ENCODE data around the gene RASL12.

DNA sequence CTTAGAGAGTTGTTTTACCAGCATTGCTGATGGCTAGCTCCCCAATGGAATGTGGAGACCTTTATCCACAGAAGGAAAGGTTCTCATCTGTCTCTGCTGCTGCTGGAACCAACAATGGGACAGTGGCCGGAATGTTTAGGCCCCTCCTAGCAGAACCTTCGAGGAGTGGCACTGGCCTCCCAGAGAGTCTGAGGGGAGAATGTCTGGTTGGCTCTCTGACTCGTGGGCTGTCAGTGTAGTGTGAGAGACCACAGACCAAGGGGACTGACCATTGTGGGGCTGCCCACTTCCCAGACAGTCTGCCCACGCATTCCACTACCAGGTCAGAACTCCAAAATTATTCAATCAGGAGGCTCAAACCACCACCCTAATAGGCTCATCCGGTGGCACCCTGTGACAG lies 5.1 kb downstream of the RASL12 start:
- TF ChIP-seq RFX5 (IDR thresholded peaks at IDR 0.05; ENCODE audit: low read depth, low read length): no peak
- TF ChIP-seq, protein P1, sequence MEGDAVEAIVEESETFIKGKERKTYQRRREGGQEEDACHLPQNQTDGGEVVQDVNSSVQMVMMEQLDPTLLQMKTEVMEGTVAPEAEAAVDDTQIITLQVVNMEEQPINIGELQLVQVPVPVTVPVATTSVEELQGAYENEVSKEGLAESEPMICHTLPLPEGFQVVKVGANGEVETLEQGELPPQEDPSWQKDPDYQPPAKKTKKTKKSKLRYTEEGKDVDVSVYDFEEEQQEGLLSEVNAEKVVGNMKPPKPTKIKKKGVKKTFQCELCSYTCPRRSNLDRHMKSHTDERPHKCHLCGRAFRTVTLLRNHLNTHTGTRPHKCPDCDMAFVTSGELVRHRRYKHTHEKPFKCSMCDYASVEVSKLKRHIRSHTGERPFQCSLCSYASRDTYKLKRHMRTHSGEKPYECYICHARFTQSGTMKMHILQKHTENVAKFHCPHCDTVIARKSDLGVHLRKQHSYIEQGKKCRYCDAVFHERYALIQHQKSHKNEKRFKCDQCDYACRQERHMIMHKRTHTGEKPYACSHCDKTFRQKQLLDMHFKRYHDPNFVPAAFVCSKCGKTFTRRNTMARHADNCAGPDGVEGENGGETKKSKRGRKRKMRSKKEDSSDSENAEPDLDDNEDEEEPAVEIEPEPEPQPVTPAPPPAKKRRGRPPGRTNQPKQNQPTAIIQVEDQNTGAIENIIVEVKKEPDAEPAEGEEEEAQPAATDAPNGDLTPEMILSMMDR (conservative IDR thresholded peaks at IDR 0.05; ENCODE audit: low read depth, low read length): no peak
- TF ChIP-seq POLR2A (IDR thresholded peaks at IDR 0.05; ENCODE audit: low read depth, low read length): no peak
- TF ChIP-seq, protein P2, sequence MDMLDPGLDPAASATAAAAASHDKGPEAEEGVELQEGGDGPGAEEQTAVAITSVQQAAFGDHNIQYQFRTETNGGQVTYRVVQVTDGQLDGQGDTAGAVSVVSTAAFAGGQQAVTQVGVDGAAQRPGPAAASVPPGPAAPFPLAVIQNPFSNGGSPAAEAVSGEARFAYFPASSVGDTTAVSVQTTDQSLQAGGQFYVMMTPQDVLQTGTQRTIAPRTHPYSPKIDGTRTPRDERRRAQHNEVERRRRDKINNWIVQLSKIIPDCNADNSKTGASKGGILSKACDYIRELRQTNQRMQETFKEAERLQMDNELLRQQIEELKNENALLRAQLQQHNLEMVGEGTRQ (IDR thresholded peaks at IDR 0.05; ENCODE audit: low read depth, low read length): no peak
- TF ChIP-seq, protein P3, sequence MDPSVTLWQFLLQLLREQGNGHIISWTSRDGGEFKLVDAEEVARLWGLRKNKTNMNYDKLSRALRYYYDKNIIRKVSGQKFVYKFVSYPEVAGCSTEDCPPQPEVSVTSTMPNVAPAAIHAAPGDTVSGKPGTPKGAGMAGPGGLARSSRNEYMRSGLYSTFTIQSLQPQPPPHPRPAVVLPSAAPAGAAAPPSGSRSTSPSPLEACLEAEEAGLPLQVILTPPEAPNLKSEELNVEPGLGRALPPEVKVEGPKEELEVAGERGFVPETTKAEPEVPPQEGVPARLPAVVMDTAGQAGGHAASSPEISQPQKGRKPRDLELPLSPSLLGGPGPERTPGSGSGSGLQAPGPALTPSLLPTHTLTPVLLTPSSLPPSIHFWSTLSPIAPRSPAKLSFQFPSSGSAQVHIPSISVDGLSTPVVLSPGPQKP (IDR thresholded peaks at IDR 0.05; ENCODE audit: borderline replicate concordance, low read depth, low read length): no peak
- no peak for TF ChIP-seq BHLHE40 (IDR thresholded peaks at IDR 0.05; ENCODE audit: low read depth, low read length)
- no peak for TF ChIP-seq RAD21 (IDR thresholded peaks at IDR 0.05; ENCODE audit: low read length)
- no peak for TF ChIP-seq FOS (IDR thresholded peaks at IDR 0.05; ENCODE audit: low read depth, low read length)
- TF ChIP-seq NFE2L2 (IDR thresholded peaks at IDR 0.05; ENCODE audit: low read depth, low read length): no peak
- TF ChIP-seq RCOR1 (IDR thresholded peaks at IDR 0.05; ENCODE audit: insufficient replicate concordance, low read length): no peak
- TF ChIP-seq MXI1 (IDR thresholded peaks at IDR 0.05; ENCODE audit: borderline replicate concordance, low read depth, low read length): no peak
- no peak for TF ChIP-seq SMC3 (IDR thresholded peaks at IDR 0.05; ENCODE audit: low read depth, low read length)
- no peak for TF ChIP-seq MAZ (IDR thresholded peaks at IDR 0.05; ENCODE audit: borderline replicate concordance, low read depth, low read length)
- TF ChIP-seq CEBPB (IDR thresholded peaks at IDR 0.05; ENCODE audit: low read depth, low read length): no peak

All from IMR-90 (cell line).